Gastrocnemius medialis (tissue), 4 donors: ENCODE results near the gene TALDO1.

Source experiments
- POLR2A ChIP-seq, 2 donors: fragments of 450-650 bp; IDR thresholded peaks; one replicate each; pipeline ENCODE4 v1.6.1; 2017; ENCODE audit warnings: antibody characterized with exemption in 2 of 2, mild to moderate bottlenecking in 2 of 2, moderate library complexity in 2 of 2
- TF ChIP-seq, protein P1 (sequence below), 5 experiments: fragments of 450-650 bp in 3 of 5; fragments of 200-600 bp in 2 of 5; sonication (generic) in 2 of 5; IDR thresholded peaks in 4 of 5; conservative IDR thresholded peaks in 1 of 5; 1 replicate in 4 of 5; 2 replicates in 1 of 5; pipeline ENCODE4 v1.5.1; 2016 to 2019; ENCODE audit warnings: antibody characterized with exemption in 5 of 5, mild to moderate bottlenecking in 3 of 5, moderate library complexity in 3 of 5

DNA sequence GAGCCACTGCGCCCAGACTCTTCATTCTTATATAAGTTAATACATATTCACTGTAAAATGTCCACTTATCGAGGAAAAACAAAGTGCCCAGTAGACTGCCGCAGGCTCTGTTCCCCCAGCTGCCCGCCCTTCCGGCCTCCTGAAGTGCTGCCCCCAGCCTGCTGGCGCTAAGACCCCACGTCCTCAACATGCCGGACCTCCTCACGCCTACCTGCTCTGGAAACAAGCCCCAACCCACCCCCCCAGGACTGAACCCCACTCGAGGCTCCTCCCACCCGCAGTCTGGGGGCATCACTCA, 28.9 kb downstream of the TALDO1 start:
- TF ChIP-seq, protein P1, sequence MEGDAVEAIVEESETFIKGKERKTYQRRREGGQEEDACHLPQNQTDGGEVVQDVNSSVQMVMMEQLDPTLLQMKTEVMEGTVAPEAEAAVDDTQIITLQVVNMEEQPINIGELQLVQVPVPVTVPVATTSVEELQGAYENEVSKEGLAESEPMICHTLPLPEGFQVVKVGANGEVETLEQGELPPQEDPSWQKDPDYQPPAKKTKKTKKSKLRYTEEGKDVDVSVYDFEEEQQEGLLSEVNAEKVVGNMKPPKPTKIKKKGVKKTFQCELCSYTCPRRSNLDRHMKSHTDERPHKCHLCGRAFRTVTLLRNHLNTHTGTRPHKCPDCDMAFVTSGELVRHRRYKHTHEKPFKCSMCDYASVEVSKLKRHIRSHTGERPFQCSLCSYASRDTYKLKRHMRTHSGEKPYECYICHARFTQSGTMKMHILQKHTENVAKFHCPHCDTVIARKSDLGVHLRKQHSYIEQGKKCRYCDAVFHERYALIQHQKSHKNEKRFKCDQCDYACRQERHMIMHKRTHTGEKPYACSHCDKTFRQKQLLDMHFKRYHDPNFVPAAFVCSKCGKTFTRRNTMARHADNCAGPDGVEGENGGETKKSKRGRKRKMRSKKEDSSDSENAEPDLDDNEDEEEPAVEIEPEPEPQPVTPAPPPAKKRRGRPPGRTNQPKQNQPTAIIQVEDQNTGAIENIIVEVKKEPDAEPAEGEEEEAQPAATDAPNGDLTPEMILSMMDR (IDR thresholded peaks at IDR 0.05 in 4 of 5, conservative IDR thresholded peaks at IDR 0.05 in 1 of 5) = no peak
- TF ChIP-seq POLR2A (IDR thresholded peaks at IDR 0.05) = no peak
